Head of caudate nucleus (tissue), 42 donors: ENCODE measurements around the gene SLC4A4.
A peak's percentile ranks its signal among the peaks of the same experiment; 100 is the strongest.

ENCODE experiments used
- DNase-seq, 42 donors: peaks; one replicate each; pipeline versions ENCODE4 v3.0.0 to v3.0.0-alpha.2; 2020 to 2021; ENCODE audit warnings: mixed read lengths in 7 of 42
- intact Hi-C: fragments of 100-400 bp; cut with DNase I; formaldehyde crosslinking; loops from one replicate; pipeline ENCODE4 v1.15.0; 2022

SLC4A4 gene

GRCh38 chr4:71355045-71355444 lies 16.2 kb downstream of the SLC4A4 start:
- intact Hi-C loops, result no loop called here
- DNase-seq, result no peak

GRCh38 chr4:71355971-71356370 lies 17.2 kb downstream of the SLC4A4 start:
- intact Hi-C loops, result no loop called here
- no peak for DNase-seq

- no peak for DNase-seq
- intact Hi-C loops, result no loop called here
Observed at GRCh38 chr4:71356924-71357663, 18.3 kb downstream of the SLC4A4 start.

GRCh38 chr4:71360844-71361243 lies 22.0 kb downstream of the SLC4A4 start:
- peak in 1 of 42 donors; percentile 17 for DNase-seq
- intact Hi-C loops, result no loop called here

- DNase-seq, result no peak
- intact Hi-C loops, result no loop called here
Observed at GRCh38 chr4:71361476-71361875, 22.7 kb downstream of the SLC4A4 start.

- no peak for DNase-seq
- intact Hi-C loops, result no loop called here
Observed at GRCh38 chr4:71366766-71367165, 27.9 kb downstream of the SLC4A4 start.

- intact Hi-C loops, result no loop called here
- DNase-seq, result no peak
Observed at GRCh38 chr4:71367546-71367945, 28.7 kb downstream of the SLC4A4 start.

GRCh38 chr4:71368906-71369305 lies 30.1 kb downstream of the SLC4A4 start:
- intact Hi-C loops, result no loop called here
- no peak for DNase-seq

GRCh38 chr4:71369536-71369935 lies 30.7 kb downstream of the SLC4A4 start:
- intact Hi-C loops, result no loop called here
- DNase-seq, result no peak

- DNase-seq, result no peak
- intact Hi-C loops, result no loop called here
Observed at GRCh38 chr4:71375494-71375893, 36.7 kb downstream of the SLC4A4 start.

GRCh38 chr4:71377561-71377960 lies 38.7 kb downstream of the SLC4A4 start:
- DNase-seq, result no peak
- intact Hi-C loops, result no loop called here

GRCh38 chr4:71379126-71379525 lies 40.3 kb downstream of the SLC4A4 start:
- no peak for DNase-seq
- intact Hi-C loops, result no loop called here

- peak in 2 of 42 donors; percentile 6 to 32 for DNase-seq
Observed at GRCh38 chr4:71380788-71381187, 42.0 kb downstream of the SLC4A4 start.

GRCh38 chr4:71382125-71382899 lies 43.5 kb downstream of the SLC4A4 start:
- intact Hi-C loops, result no loop called here
- no peak for DNase-seq

More at GRCh38 chr4:71380788-71381187, 42.0 kb downstream of the SLC4A4 start:
- intact Hi-C loops, result no loop called here

GRCh38 chr4:71382900-71383560 lies 44.2 kb downstream of the SLC4A4 start:
- no peak for DNase-seq
- intact Hi-C loops, result no loop called here

GRCh38 chr4:71383984-71384383 lies 45.2 kb downstream of the SLC4A4 start:
- no peak for DNase-seq
- intact Hi-C loops, result no loop called here

GRCh38 chr4:71389149-71389827 lies 50.5 kb downstream of the SLC4A4 start:
- peak in 8 of 42 donors; percentile 10 to 34 (median 18) for DNase-seq
- intact Hi-C loops, result no loop called here

GRCh38 chr4:71392109-71392508 lies 53.3 kb downstream of the SLC4A4 start:
- intact Hi-C loops, result no loop called here

GRCh38 chr4:71396382-71396781 lies 57.6 kb downstream of the SLC4A4 start:
- intact Hi-C loops, result no loop called here
- DNase-seq, result no peak

More at GRCh38 chr4:71392109-71392508, 53.3 kb downstream of the SLC4A4 start:
- DNase-seq, result no peak
